Gastrocnemius medialis (tissue), 4 donors: ENCODE data around the gene TEX14. TPM values are rescaled to one million over a fixed set of nuclear protein-coding genes. Genes with fewer than 3 reads are reported as not detected.

ENCODE experiments used
- ATAC-seq, 2 donors: fragments of 150-250 bp; one replicate each; pipeline ENCODE4 v1.9.1; 2016
- DNase-seq, 2 donors: peaks; one replicate each; pipeline ENCODE4 v3.0.0-alpha.2; 2019
- H3K27ac ChIP-seq, 4 donors: fragments of 200-600 bp; sonication (generic); 1 replicate in 1 of 4; 2 replicates in 3 of 4; pipeline ENCODE4 v1.5.1; 2016 to 2018; ENCODE audit warnings: mild to moderate bottlenecking in 2 of 4, moderate library complexity in 1 of 4
- H3K27me3 ChIP-seq, 3 donors: fragments of 200-600 bp; sonication (generic) in 2 of 3; 1 replicate in 1 of 3; 2 replicates in 2 of 3; pipeline versions ENCODE4 v1.5.1 to v1.6.0; 2016 to 2019; ENCODE audit warnings: mild to moderate bottlenecking in 1 of 3, moderate library complexity in 1 of 3
- H3K36me3 ChIP-seq, 2 donors: fragments of 200-600 bp; sonication (generic) in 1 of 2; one replicate each; pipeline ENCODE4 v1.5.1; 2017 to 2018
- H3K4me1 ChIP-seq, 2 donors: fragments of 200-600 bp; sonication (generic) in 1 of 2; one replicate each; pipeline ENCODE4 v1.5.1; 2016 to 2017; ENCODE audit warnings: mild to moderate bottlenecking in 2 of 2
- H3K4me3 ChIP-seq, 4 donors: fragments of 200-600 bp; sonication (generic) in 3 of 4; 1 replicate in 1 of 4; 2 replicates in 3 of 4; pipeline ENCODE4 v1.5.1; 2016 to 2019; ENCODE audit warnings: mild to moderate bottlenecking in 2 of 4
- H3K9me3 ChIP-seq, 3 donors: fragments of 200-600 bp; sonication (generic) in 2 of 3; 1 replicate in 1 of 3; 2 replicates in 2 of 3; pipeline ENCODE4 v1.5.1; 2016 to 2019
- CTCF ChIP-seq, 5 experiments: fragments of 450-650 bp in 3 of 5; fragments of 200-600 bp in 2 of 5; sonication (generic) in 2 of 5; IDR thresholded peaks in 4 of 5; conservative IDR thresholded peaks in 1 of 5; 1 replicate in 4 of 5; 2 replicates in 1 of 5; pipeline ENCODE4 v1.5.1; 2016 to 2019; ENCODE audit warnings: antibody characterized with exemption in 5 of 5, mild to moderate bottlenecking in 3 of 5, moderate library complexity in 3 of 5
- POLR2A ChIP-seq, 2 donors: fragments of 450-650 bp; IDR thresholded peaks; one replicate each; pipeline ENCODE4 v1.6.1; 2017; ENCODE audit warnings: antibody characterized with exemption in 2 of 2, mild to moderate bottlenecking in 2 of 2, moderate library complexity in 2 of 2
- in situ Hi-C, 4 donors: fragments of 200-750 bp; cut with MboI; loops; one replicate each; pipeline versions ENCODE4 v1.15.0 to v1.8.0; 2017; ENCODE audit warnings: low sequenced_read_pairs in 4 of 4
- intact Hi-C: fragments of 100-400 bp; cut with DNase I; formaldehyde crosslinking; loops from one replicate; pipeline ENCODE4 v1.15.1; 2023; ENCODE audit warnings: low total_unique reads
- total RNA-seq, 4 donors: library from RNA; depleted of rRNA; stranded (reverse); fragments of >200 nt; gene quantifications; one replicate each; pipeline versions ENCODE4 v1.1.0 to v1.2.3, GENCODE V29; 2016

TEX14 gene
- total RNA-seq, 4 donors from 2014 or later = not detected

DNA sequence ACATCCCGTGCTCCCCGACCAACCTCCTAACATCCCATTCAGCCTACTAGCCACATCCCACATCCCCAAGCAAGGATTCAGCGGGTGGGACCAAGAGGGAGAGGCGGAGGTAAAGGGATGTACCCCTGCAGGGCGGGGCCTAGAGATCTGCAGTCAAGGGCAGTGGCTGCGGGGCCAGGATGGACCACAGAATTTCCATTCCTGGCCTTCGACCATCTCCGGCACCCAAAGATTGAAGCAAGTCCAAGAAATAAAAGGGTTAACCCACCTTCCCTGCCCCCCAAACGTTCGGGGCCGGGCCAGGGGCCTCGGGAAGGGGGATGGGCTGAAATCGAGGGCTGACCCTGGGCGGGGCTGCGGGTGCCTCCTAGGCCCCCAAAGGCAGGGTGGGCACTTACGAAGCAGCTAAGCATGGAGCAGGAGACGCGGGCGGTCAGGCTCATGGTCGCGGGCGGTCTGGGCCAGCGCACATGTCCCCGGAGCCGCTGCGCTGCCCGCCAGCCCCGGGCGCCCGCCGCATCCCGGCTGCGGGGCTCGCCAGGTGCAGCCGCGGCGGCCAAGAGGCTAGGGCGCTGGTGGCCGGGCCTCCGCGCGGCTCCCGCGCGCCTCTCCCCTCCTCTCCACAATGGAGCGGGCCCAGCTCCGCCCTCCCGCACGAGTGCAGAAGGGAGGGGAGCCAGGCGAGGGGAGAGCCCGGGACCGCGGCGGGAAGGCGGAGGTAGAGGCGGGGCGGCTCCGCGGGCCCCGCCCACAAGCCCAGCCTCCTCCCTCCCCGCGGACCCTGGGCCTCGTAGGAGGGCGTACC, 177.7 kb downstream of the TEX14 start, which contains the start of gene MTMR4:
Gene MTMR4, minus strand, starts transcription at position 674 of the 805 bp plus-strand sequence. Its CDS starts 231 bp downstream, at position 443.
- peaks cover 25 to 28% of the 10 kb centered on the region in 2 donors for H3K4me1 ChIP-seq
- H3K9me3 ChIP-seq = no peaks in the 10 kb centered on the region

DNA sequence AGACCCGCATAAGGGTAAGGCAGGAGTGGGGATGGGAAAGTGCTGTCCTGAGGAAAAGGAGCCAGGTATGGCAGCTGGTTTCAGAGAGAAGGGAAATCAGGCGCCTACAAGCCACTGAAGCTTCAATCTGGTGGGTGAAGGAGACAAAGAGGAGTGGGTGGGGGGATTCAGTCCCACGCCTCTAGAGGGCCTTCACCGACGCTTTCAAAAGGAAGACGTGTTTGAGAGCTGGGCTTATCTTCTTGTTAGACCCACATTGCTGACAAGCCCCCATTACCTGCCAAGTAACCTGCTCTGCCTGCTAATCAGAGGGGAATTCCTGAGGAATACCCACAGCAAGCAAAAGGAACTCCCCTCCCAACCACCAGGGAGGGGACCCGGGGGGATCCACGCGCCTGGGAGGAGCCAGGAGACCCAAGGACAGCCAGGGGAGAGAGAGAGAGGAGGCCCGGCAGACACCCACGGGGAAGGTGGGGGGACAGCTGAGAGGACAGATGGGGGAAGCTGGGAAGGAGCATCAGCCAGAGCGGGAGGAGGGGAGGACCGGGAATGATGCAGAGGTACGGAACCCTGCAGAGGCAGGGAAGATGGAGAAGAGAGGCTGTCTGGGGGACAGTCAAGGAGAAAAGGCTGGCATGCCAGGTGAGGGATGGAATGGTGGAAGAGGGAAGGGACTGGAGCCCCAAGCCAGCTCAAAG, 178.4 kb downstream of the TEX14 start:
- no peaks in the 10 kb centered on the region for H3K27me3 ChIP-seq
- ATAC-seq (no peak), DNase-seq (no peak)
- H3K27ac ChIP-seq = no peak overlapping the region
- no peaks in the 10 kb centered on the region for H3K9me3 ChIP-seq
- peak overlapping the region; percentile 50 to 74 (median 62) for H3K4me3 ChIP-seq
- H3K4me1 ChIP-seq = peaks cover 23 to 25% of the 10 kb centered on the region in 2 donors
- in situ Hi-C loops (loop anchor here (10.0 to 25.0 kb wide), 3 partner anchors 149 to 499 kb away; no protein-coding TSS in a partner anchor), intact Hi-C loops (no loop called here)
- no peak for TF ChIP-seq POLR2A (IDR thresholded peaks at IDR 0.05)
- no peak for TF ChIP-seq CTCF (IDR thresholded peaks at IDR 0.05 in 4 of 5, conservative IDR thresholded peaks at IDR 0.05 in 1 of 5)
- H3K36me3 ChIP-seq = peaks cover 0 to 44% of the 10 kb centered on the region in 2 donors

More for the DNA sequence above, 177.7 kb downstream of the TEX14 start, which contains the start of gene MTMR4:
- in situ Hi-C loops = loop anchor here (10.0 to 25.0 kb wide), 3 partner anchors 148 to 498 kb away; no protein-coding TSS in a partner anchor
- ATAC-seq (no peak), DNase-seq (peak; percentile 53 to 72)
- H3K4me3 ChIP-seq = peak within 1 kb of the TSS; percentile 50 to 74 (median 62)
- intact Hi-C loops = no loop called here
- TF ChIP-seq POLR2A (IDR thresholded peaks at IDR 0.05) = peak; percentile 26 to 45
- no peak for TF ChIP-seq CTCF (IDR thresholded peaks at IDR 0.05 in 4 of 5, conservative IDR thresholded peaks at IDR 0.05 in 1 of 5)
- H3K36me3 ChIP-seq = peaks cover 0 to 36% of the 10 kb centered on the region in 2 donors
- H3K27me3 ChIP-seq = no peaks in the 10 kb centered on the region
- H3K27ac ChIP-seq = peak within 1 kb of the TSS; percentile 77 to 84 (median 80)

- peaks cover 0 to 75% of the 10 kb centered on the region in 2 donors for H3K36me3 ChIP-seq
- H3K27me3 ChIP-seq = no peaks in the 10 kb centered on the region
- no peaks in the 10 kb centered on the region for H3K9me3 ChIP-seq
- ATAC-seq (no peak), DNase-seq (no peak)
- intact Hi-C loops (no loop called here), in situ Hi-C loops (loop anchor here (10.0 to 25.0 kb wide), 3 partner anchors 152 to 502 kb away; no protein-coding TSS in a partner anchor)
- TF ChIP-seq POLR2A (IDR thresholded peaks at IDR 0.05) = no peak
- no peak overlapping the region for H3K4me3 ChIP-seq
- no peak overlapping the region for H3K27ac ChIP-seq
- peaks cover 12 to 15% of the 10 kb centered on the region in 2 donors for H3K4me1 ChIP-seq
Measured at GRCh38 chr17:58510075-58510474, 181.8 kb downstream of the TEX14 start.

GRCh38 chr17:58508341-58509067, 183.3 kb downstream of the TEX14 start:
- H3K9me3 ChIP-seq = no peaks in the 10 kb centered on the region
- in situ Hi-C loops = loop anchor here in 2 of 4 donors (25.0 kb wide), 2 partner anchors 154 to 504 kb away; no protein-coding TSS in a partner anchor
- peaks cover 0 to 91% of the 10 kb centered on the region in 2 donors for H3K36me3 ChIP-seq
- peaks cover 2 to 4% of the 10 kb centered on the region in 2 donors for H3K4me1 ChIP-seq
- intact Hi-C loops = no loop called here
- TF ChIP-seq POLR2A (IDR thresholded peaks at IDR 0.05) (no peak), CTCF (IDR thresholded peaks at IDR 0.05 in 4 of 5, conservative IDR thresholded peaks at IDR 0.05 in 1 of 5) (no peak)
- ATAC-seq (no peak), DNase-seq (no peak)
- no peaks in the 10 kb centered on the region for H3K27me3 ChIP-seq
- no peak overlapping the region for H3K27ac ChIP-seq
- H3K4me3 ChIP-seq = no peak overlapping the region
